BJ (cell line): ENCODE data around the gene LLPH. TPM values are rescaled to one million over a fixed set of nuclear protein-coding genes. Genes with fewer than 3 reads are reported as not detected.

Experiments
- CTCF ChIA-PET: fragments of 350-600 bp; formaldehyde crosslinking; extraction: SDS; loops from one replicate; lab custom pipeline; 2021; ENCODE audit warnings: antibody characterized with exemption, inconsistent platforms; lab: Yijun Ruan, JAX
- POLR2A ChIA-PET: fragments of 300-600 bp; sonication (Branson Sonifier 250); formaldehyde crosslinking; extraction: SDS; loops from one replicate; lab custom pipeline; 2021; ENCODE audit warnings: antibody characterized with exemption; lab: Charles Lee
- DNase-seq: peaks from one replicate; pipeline ENCODE4 v3.0.0-alpha.2; 2011; ENCODE audit warnings: low read depth
- H3K27me3 ChIP-seq: 2 replicates; pipeline ENCODE4 v1.6.0; 2011; ENCODE audit warnings: low read length; ENCODE audit not compliant: control insufficient read depth, insufficient read depth
- H3K36me3 ChIP-seq: 2 replicates; pipeline ENCODE4 v1.5.1; 2011; ENCODE audit warnings: low read length; ENCODE audit not compliant: control insufficient read depth, insufficient read depth
- H3K4me3 ChIP-seq: 2 replicates; pipeline ENCODE4 v1.5.1; 2011; ENCODE audit warnings: low read depth, mild to moderate bottlenecking, control low read depth, low read length
- CTCF ChIP-seq: IDR thresholded peaks from 2 replicates; pipeline ENCODE4 v1.5.1; 2011; ENCODE audit warnings: low read depth, mild to moderate bottlenecking, control low read depth, inconsistent platforms, low read length, moderate library complexity; ENCODE audit not compliant: insufficient read depth
- polyA plus RNA-seq: library from polyadenylated mRNA; depleted of rRNA; stranded (reverse); fragments of >200 nt; gene quantifications from 2 replicates; pipeline ENCODE4 v1.2.3, GENCODE V29; 2011

Gene LLPH
- polyA plus RNA-seq, 1 experiment = 4.0 TPM

GRCh38 chr12:66143868-66144267 lies 13.3 kb upstream of the LLPH start:
- TF ChIP-seq CTCF = no peak
- ChIA-PET POLR2A (no interaction called here), CTCF (interaction anchor here (1.6 kb wide), 1 partner anchor 12 kb away, joined by 6 read pairs; no protein-coding TSS in a partner anchor)
- Histone ChIP-seq H3K4me3 (no peak overlapping the region), H3K27me3 (no peaks in the 10 kb centered on the region), H3K36me3 (peaks cover 11% of the 10 kb centered on the region)
- no peak for DNase-seq

GRCh38 chr12:66142826-66143225 lies 12.3 kb upstream of the LLPH start:
- Histone ChIP-seq H3K27me3 (no peaks in the 10 kb centered on the region), H3K4me3 (no peak overlapping the region), H3K36me3 (peaks cover 11% of the 10 kb centered on the region)
- CTCF ChIA-PET = no interaction called here
- no peak for TF ChIP-seq CTCF
- no peak for DNase-seq
- POLR2A ChIA-PET = no interaction called here

DNA sequence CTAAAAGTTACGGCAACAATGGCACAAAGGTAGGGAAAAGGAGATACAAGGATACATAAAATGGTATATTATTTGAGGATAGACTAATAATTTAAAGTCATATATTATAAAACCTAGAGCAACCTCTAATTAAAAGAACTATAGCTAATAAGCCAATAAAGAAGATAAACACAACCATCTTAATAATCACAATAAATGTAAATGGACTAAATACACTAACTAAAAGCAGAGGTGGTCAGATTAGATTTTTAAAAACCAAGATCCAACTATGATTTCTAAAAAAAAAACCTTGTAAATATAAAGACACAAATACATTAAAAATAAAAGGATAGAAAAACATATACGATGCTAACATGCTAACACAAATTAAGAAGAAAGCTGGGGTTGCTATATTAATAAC lies 10.7 kb upstream of the LLPH start:
- Histone ChIP-seq H3K36me3 (peaks cover 13% of the 10 kb centered on the region), H3K4me3 (no peak overlapping the region), H3K27me3 (no peaks in the 10 kb centered on the region)
- CTCF ChIA-PET = interaction anchor here (0.8 to 1.6 kb wide), 2 partner anchors 9 to 17 kb away, joined by 3 to 4 read pairs; no protein-coding TSS in a partner anchor
- no peak for DNase-seq
- TF ChIP-seq CTCF = no peak
- POLR2A ChIA-PET = no interaction called here

DNA sequence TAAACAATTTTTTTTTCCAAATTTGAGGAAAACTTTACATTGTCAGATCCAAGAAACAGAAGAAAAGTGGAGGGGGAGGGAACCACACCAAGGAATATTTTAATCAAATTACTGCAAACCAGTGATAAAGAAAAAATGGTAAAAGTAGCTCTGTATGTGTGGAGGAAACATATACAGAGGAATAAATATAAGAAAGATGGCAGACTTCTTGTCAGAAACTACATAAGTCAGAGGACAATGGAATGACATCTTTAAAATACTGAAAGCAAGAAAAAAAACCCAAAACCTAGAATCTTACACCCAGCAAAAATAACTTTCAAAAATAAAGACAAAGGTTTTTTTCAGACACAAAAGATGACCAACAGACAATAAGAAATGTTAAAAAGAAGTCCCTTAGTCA lies 10.2 kb upstream of the LLPH start:
- Histone ChIP-seq H3K36me3 (peaks cover 12% of the 10 kb centered on the region), H3K27me3 (no peaks in the 10 kb centered on the region), H3K4me3 (no peak overlapping the region)
- no peak for TF ChIP-seq CTCF
- ChIA-PET CTCF (interaction anchor here (0.8 to 1.6 kb wide), 2 partner anchors 8 to 18 kb away, joined by 3 to 4 read pairs; no protein-coding TSS in a partner anchor), POLR2A (no interaction called here)
- DNase-seq = no peak

GRCh38 chr12:66139328-66139727 lies 8.8 kb upstream of the LLPH start:
- ChIA-PET CTCF (no interaction called here), POLR2A (no interaction called here)
- peaks cover 12% of the 10 kb centered on the region for H3K36me3 ChIP-seq
- H3K4me3 ChIP-seq = no peak overlapping the region
- no peak for DNase-seq
- no peaks in the 10 kb centered on the region for H3K27me3 ChIP-seq
- TF ChIP-seq CTCF = no peak
